Measurements from ENCODE around the gene PPP3R1.

GRCh38 chr2:68292108-68292710 is 39.9 kb upstream of the PPP3R1 start:
- TF ChIP-seq POLR2A (IDR thresholded peaks at IDR 0.05) = no peak
- TF ChIP-seq CTCF (IDR thresholded peaks at IDR 0.05 in 8 of 11, conservative IDR thresholded peaks at IDR 0.05 in 3 of 11) = peak in 8 of 11 experiments; percentile 39 to 65 (median 56)
- TF ChIP-seq POLR2AphosphoS5 (IDR thresholded peaks at IDR 0.05) = no peak

All from spleen (tissue), 7 donors.